ENCODE results near the gene SAPCD1. TPM values are rescaled to one million over a fixed set of nuclear protein-coding genes. Genes with fewer than 3 reads are reported as not detected.
A peak's percentile ranks its signal among the peaks of the same experiment; 100 is the strongest.

SAPCD1 gene
- total RNA-seq, 2 experiments from 2014 or later: 13.1 to 18.1 TPM

GRCh38 chr6:31723980-31724691 lies 38.3 kb upstream of the SAPCD1 start:
- H3K36me3 Mint-ChIP-seq: peaks cover 16% of the 10 kb centered on the region
- peak overlapping the region; percentile 85 for H3K27ac Mint-ChIP-seq
- peaks cover 3% of the 10 kb centered on the region for H3K27me3 Mint-ChIP-seq
- peaks cover 39% of the 10 kb centered on the region for H3K4me1 Mint-ChIP-seq
- peak overlapping the region; percentile 69 for H3K4me3 Mint-ChIP-seq
- ATAC-seq (ENCODE audit: low read depth) (no peak), DNase-seq (no peak)
- POLR2A ChIA-PET: interaction anchor here (1.0 to 9.4 kb wide), 7 partner anchors 10 to 103 kb away, joined by 3 to 137 read pairs (median 4); partner anchors contain the start of genes ABHD16A, CLIC1, GPANK1 and HSPA1B
- H3K9me3 Mint-ChIP-seq: no peaks in the 10 kb centered on the region

- ATAC-seq (ENCODE audit: low read depth) (no peak), DNase-seq (no peak)
- POLR2A ChIA-PET: interaction anchor here (0.7 to 9.4 kb wide), 5 partner anchors 12 to 66 kb away, joined by 3 to 137 read pairs (median 3); partner anchors contain the start of genes ABHD16A, CLIC1, GPANK1 and MSH5
- H3K27me3 Mint-ChIP-seq: no peaks in the 10 kb centered on the region
- peak overlapping the region; percentile 5 for H3K27ac Mint-ChIP-seq
- peaks cover 47% of the 10 kb centered on the region for H3K4me1 Mint-ChIP-seq
- H3K36me3 Mint-ChIP-seq: peaks cover 24% of the 10 kb centered on the region
- no peak overlapping the region for H3K4me3 Mint-ChIP-seq
- H3K9me3 Mint-ChIP-seq: no peaks in the 10 kb centered on the region
Measured at GRCh38 chr6:31725502-31726350, 36.7 kb upstream of the SAPCD1 start.

- Mint-ChIP-seq H3K9me3 (no peaks in the 10 kb centered on the region), H3K36me3 (peaks cover 32% of the 10 kb centered on the region), H3K27ac (peak overlapping the region; percentile 76), H3K4me3 (peak overlapping the region; percentile 57), H3K4me1 (peaks cover 53% of the 10 kb centered on the region), H3K27me3 (no peaks in the 10 kb centered on the region)
- peak; percentile 31 for ATAC-seq (ENCODE audit: low read depth)
- POLR2A ChIA-PET: interaction anchor here (1.2 to 9.4 kb wide), 7 partner anchors 10 to 100 kb away, joined by 3 to 137 read pairs (median 4); partner anchors contain the start of genes ABHD16A, BAG6, CLIC1 and GPANK1
- no peak for DNase-seq
Measured at GRCh38 chr6:31727034-31727716, 35.3 kb upstream of the SAPCD1 start.

GRCh38 chr6:31727717-31728671 lies 34.5 kb upstream of the SAPCD1 start:
- no peak for DNase-seq
- POLR2A ChIA-PET: interaction anchor here (0.6 to 9.4 kb wide), 7 partner anchors 9 to 102 kb away, joined by 3 to 137 read pairs (median 5); partner anchors contain the start of genes ABHD16A, BAG6, CLIC1 and HSPA1B
- Mint-ChIP-seq H3K4me3 (peak overlapping the region; percentile 98), H3K27ac (peak overlapping the region; percentile 76), H3K9me3 (no peaks in the 10 kb centered on the region), H3K36me3 (peaks cover 34% of the 10 kb centered on the region), H3K4me1 (peaks cover 54% of the 10 kb centered on the region), H3K27me3 (no peaks in the 10 kb centered on the region)
- no peak for ATAC-seq (ENCODE audit: low read depth)

GRCh38 chr6:31728767-31729514 lies 33.5 kb upstream of the SAPCD1 start, which contains the start of gene DDAH2:
Gene DDAH2 (minus strand): TSS chr6:31729299. CDS start chr6:31729161, 138 bp downstream.
- H3K27me3 Mint-ChIP-seq: no peaks in the 10 kb centered on the region
- peaks cover 59% of the 10 kb centered on the region for H3K4me1 Mint-ChIP-seq

GRCh38 chr6:31729515-31729978 lies 32.9 kb upstream of the SAPCD1 start:
- Mint-ChIP-seq H3K4me3 (peak overlapping the region; percentile 98), H3K27me3 (no peaks in the 10 kb centered on the region), H3K36me3 (peaks cover 43% of the 10 kb centered on the region), H3K27ac (peak overlapping the region; percentile 88), H3K9me3 (no peaks in the 10 kb centered on the region), H3K4me1 (peaks cover 59% of the 10 kb centered on the region)
- POLR2A ChIA-PET: interaction anchor here (0.6 to 9.4 kb wide), 20 partner anchors 8 to 109 kb away, joined by 3 to 137 read pairs (median 4); partner anchors contain the start of genes ABHD16A, CLIC1, GPANK1 and HSPA1A
- DNase-seq (peak; percentile 84), ATAC-seq (ENCODE audit: low read depth) (peak; percentile 57)

More at GRCh38 chr6:31728767-31729514, 33.5 kb upstream of the SAPCD1 start, which contains the start of gene DDAH2:
- Mint-ChIP-seq H3K27ac (peak within 1 kb of the TSS; percentile 88), H3K4me3 (peak within 1 kb of the TSS; percentile 98), H3K36me3 (peaks cover 43% of the 10 kb centered on the region), H3K9me3 (no peaks in the 10 kb centered on the region)
- peak; percentile 34 for ATAC-seq (ENCODE audit: low read depth)
- no peak for DNase-seq
- POLR2A ChIA-PET: interaction anchor here (0.6 to 9.4 kb wide), 15 partner anchors 8 to 109 kb away, joined by 3 to 137 read pairs (median 5); partner anchors contain the start of genes ABHD16A, CLIC1, GPANK1 and LSM2

GRCh38 chr6:31729979-31730630 lies 32.4 kb upstream of the SAPCD1 start:
- Mint-ChIP-seq H3K27me3 (no peaks in the 10 kb centered on the region), H3K9me3 (no peaks in the 10 kb centered on the region), H3K27ac (peak overlapping the region; percentile 88), H3K4me1 (peaks cover 59% of the 10 kb centered on the region), H3K36me3 (peaks cover 47% of the 10 kb centered on the region), H3K4me3 (peak overlapping the region; percentile 98)
- POLR2A ChIA-PET: interaction anchor here (0.6 to 9.4 kb wide), 24 partner anchors 7 to 378 kb away, joined by 3 to 137 read pairs (median 4); partner anchors contain the start of genes ABHD16A, CLIC1, GPANK1 and HSPA1A
- ATAC-seq (ENCODE audit: low read depth) (peak; percentile 38), DNase-seq (peak; percentile 85)

- peaks cover 57% of the 10 kb centered on the region for H3K4me1 Mint-ChIP-seq
- no peak for ATAC-seq (ENCODE audit: low read depth)
- no peaks in the 10 kb centered on the region for H3K27me3 Mint-ChIP-seq
- no peaks in the 10 kb centered on the region for H3K9me3 Mint-ChIP-seq
- POLR2A ChIA-PET: interaction anchor here (0.6 to 9.4 kb wide), 17 partner anchors 7 to 377 kb away, joined by 3 to 137 read pairs (median 4); partner anchors contain the start of genes ABHD16A, CLIC1, HSPA1A and HSPA1B
- no peak for DNase-seq
- no peak overlapping the region for H3K27ac Mint-ChIP-seq
- peaks cover 50% of the 10 kb centered on the region for H3K36me3 Mint-ChIP-seq
- H3K4me3 Mint-ChIP-seq: peak overlapping the region; percentile 98
Measured at GRCh38 chr6:31730631-31731086, 31.8 kb upstream of the SAPCD1 start.

GRCh38 chr6:31732029-31732428 lies 30.4 kb upstream of the SAPCD1 start:
- Mint-ChIP-seq H3K27me3 (no peaks in the 10 kb centered on the region), H3K27ac (no peak overlapping the region), H3K9me3 (no peaks in the 10 kb centered on the region), H3K4me1 (peaks cover 49% of the 10 kb centered on the region), H3K36me3 (peaks cover 43% of the 10 kb centered on the region), H3K4me3 (no peak overlapping the region)
- POLR2A ChIA-PET: no interaction called here
- no peak for ATAC-seq (ENCODE audit: low read depth)
- DNase-seq: no peak

GRCh38 chr6:31733734-31734133 lies 28.7 kb upstream of the SAPCD1 start:
- ATAC-seq (ENCODE audit: low read depth): no peak
- peak overlapping the region; percentile 93 for H3K27ac Mint-ChIP-seq
- H3K4me1 Mint-ChIP-seq: peaks cover 52% of the 10 kb centered on the region
- no peaks in the 10 kb centered on the region for H3K9me3 Mint-ChIP-seq
- peaks cover 42% of the 10 kb centered on the region for H3K36me3 Mint-ChIP-seq
- POLR2A ChIA-PET: interaction anchor here (1.4 to 7.6 kb wide), 3 partner anchors 7 to 97 kb away, joined by 3 to 137 read pairs (median 26); partner anchors contain the start of genes DDAH2 and MPIG6B
- H3K4me3 Mint-ChIP-seq: peak overlapping the region; percentile 98
- no peak for DNase-seq
- no peaks in the 10 kb centered on the region for H3K27me3 Mint-ChIP-seq

All from activated naive CD8-positive, alpha-beta T cell treated with anti-CD3 and anti-CD28 coated beads, Interleukin-2, amount 10 ng/mL, durations not matched to agents 7 days and 5 days (primary cell).